ENCODE results near the gene MTRF1.

DNA sequence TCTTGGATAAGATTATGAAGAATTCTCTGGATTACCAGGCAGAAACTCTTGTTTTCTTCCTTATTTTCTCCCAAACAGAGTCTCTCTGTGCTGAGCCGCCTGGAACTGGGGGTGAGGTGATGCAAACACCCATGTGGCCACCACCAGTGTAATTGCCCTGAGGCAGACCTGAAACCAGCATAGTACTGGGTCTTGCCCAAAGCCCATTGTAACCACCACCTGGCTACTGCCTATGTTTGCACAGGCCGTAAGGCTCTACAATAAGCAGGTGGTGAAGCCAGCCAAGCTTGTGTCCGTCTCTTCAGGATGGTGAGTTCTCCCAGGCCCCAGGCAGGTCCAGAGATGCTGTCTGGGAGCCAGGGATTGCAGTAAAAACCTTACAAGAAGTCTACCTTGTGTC is 50.1 kb downstream of the MTRF1 start:
- TF ChIP-seq, protein P1, sequence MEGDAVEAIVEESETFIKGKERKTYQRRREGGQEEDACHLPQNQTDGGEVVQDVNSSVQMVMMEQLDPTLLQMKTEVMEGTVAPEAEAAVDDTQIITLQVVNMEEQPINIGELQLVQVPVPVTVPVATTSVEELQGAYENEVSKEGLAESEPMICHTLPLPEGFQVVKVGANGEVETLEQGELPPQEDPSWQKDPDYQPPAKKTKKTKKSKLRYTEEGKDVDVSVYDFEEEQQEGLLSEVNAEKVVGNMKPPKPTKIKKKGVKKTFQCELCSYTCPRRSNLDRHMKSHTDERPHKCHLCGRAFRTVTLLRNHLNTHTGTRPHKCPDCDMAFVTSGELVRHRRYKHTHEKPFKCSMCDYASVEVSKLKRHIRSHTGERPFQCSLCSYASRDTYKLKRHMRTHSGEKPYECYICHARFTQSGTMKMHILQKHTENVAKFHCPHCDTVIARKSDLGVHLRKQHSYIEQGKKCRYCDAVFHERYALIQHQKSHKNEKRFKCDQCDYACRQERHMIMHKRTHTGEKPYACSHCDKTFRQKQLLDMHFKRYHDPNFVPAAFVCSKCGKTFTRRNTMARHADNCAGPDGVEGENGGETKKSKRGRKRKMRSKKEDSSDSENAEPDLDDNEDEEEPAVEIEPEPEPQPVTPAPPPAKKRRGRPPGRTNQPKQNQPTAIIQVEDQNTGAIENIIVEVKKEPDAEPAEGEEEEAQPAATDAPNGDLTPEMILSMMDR (IDR thresholded peaks at IDR 0.05): no peak
- no peak for TF ChIP-seq EZH2 (IDR thresholded peaks at IDR 0.05)

All from neural progenitor cell (in vitro differentiated cells).